22Rv1 (cell line): ENCODE measurements around the gene SLC6A6.

ENCODE experiments used
- H3K27ac ChIP-seq: fragments of 450-650 bp; 2 replicates; pipeline ENCODE4 v1.5.1; 2017
- ZFX ChIP-seq: fragments of 450-650 bp; IDR thresholded peaks from 2 replicates; pipeline ENCODE4 v1.6.1; 2017; ENCODE audit warnings: antibody characterized with exemption, borderline replicate concordance
- TF ChIP-seq, protein P1 (sequence below): fragments of 450-650 bp; IDR thresholded peaks from 2 replicates; pipeline ENCODE4 v1.5.1; 2017; ENCODE audit warnings: mild to moderate bottlenecking

Gene SLC6A6

DNA sequence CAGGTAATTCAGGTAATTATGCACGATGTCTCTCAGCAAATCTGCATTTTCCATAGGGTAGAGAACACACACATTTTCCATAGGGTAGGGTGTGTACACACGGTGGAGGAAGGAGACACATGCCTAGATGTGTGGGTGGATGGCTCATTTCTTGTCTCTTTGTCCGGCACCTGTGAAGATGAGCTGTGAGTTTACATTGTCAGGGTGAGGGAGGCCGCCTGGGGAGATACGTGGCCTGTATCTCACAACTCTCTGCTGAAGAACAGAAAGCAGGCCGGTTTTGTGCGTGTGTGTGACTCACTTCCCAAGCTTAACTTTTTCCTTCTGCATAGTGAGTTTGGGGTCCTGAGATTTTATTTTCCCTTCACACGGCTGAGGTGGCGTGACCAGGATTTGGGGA lies 60.3 kb downstream of the SLC6A6 start:
- TF ChIP-seq ZFX = no peak
- H3K27ac ChIP-seq = no peak overlapping the region

- no peak overlapping the region for H3K27ac ChIP-seq
- TF ChIP-seq, protein P1, sequence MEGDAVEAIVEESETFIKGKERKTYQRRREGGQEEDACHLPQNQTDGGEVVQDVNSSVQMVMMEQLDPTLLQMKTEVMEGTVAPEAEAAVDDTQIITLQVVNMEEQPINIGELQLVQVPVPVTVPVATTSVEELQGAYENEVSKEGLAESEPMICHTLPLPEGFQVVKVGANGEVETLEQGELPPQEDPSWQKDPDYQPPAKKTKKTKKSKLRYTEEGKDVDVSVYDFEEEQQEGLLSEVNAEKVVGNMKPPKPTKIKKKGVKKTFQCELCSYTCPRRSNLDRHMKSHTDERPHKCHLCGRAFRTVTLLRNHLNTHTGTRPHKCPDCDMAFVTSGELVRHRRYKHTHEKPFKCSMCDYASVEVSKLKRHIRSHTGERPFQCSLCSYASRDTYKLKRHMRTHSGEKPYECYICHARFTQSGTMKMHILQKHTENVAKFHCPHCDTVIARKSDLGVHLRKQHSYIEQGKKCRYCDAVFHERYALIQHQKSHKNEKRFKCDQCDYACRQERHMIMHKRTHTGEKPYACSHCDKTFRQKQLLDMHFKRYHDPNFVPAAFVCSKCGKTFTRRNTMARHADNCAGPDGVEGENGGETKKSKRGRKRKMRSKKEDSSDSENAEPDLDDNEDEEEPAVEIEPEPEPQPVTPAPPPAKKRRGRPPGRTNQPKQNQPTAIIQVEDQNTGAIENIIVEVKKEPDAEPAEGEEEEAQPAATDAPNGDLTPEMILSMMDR = no peak
- no peak for TF ChIP-seq ZFX
These were observed 61.1 kb downstream of the SLC6A6 start for GRCh38 chr3:14463330-14464140.

GRCh38 chr3:14464141-14464465 lies 61.7 kb downstream of the SLC6A6 start:
- no peak overlapping the region for H3K27ac ChIP-seq

DNA sequence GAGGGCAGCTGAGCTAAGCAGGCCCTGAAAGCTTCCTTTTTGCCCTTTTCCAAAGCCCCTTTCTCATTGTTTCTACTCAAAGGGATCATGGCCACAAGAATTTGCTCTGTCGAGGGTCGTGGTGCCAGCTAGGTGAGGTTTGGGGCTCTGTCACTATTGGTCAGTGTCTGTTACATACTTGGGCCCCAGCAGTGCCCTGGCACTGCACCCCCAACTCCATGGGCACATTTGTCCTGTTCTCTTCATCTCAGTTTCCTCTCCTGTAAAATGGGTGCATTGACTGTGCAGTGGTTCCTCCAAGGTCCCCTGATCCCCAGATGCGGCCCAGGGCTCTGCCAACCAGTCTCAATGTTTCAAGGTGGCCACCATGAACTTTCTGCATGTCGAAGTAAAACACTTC lies 62.1 kb downstream of the SLC6A6 start:
- no peak overlapping the region for H3K27ac ChIP-seq
- TF ChIP-seq, protein P1 = no peak
- no peak for TF ChIP-seq ZFX

More at GRCh38 chr3:14464141-14464465, 61.7 kb downstream of the SLC6A6 start:
- TF ChIP-seq, protein P1 = no peak
- TF ChIP-seq ZFX = no peak

DNA sequence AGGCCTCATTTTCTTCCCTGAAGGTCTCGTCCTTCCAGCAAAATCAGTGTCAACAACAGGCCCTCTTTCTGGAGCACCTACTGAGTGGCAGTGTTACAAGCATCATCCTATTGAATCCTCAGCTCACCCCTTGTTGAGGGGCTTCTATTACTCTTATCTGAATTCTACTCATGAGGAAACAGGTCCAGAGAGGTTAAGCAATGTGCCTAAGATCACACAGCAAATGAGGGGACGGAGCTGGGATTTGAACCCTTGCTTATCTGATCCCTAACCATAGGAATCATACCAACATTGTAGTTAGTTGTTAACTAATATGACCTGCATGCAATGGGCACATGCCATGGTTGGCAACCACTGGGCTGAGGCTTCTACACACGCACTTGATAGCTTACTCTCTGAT lies 63.0 kb downstream of the SLC6A6 start:
- TF ChIP-seq, protein P1 = no peak
- no peak for TF ChIP-seq ZFX
- H3K27ac ChIP-seq = no peak overlapping the region

- TF ChIP-seq, protein P1 = no peak
- no peak for TF ChIP-seq ZFX
These were observed 63.9 kb downstream of the SLC6A6 start for GRCh38 chr3:14466179-14466903.

GRCh38 chr3:14467814-14468620 lies 65.6 kb downstream of the SLC6A6 start:
- H3K27ac ChIP-seq = no peak overlapping the region
- no peak for TF ChIP-seq ZFX
- TF ChIP-seq, protein P1 = peak; percentile 91

More at GRCh38 chr3:14466179-14466903, 63.9 kb downstream of the SLC6A6 start:
- H3K27ac ChIP-seq = no peak overlapping the region
